Measurements from ENCODE around the gene CD180.

The CD180 gene

GRCh38 chr5:67144183-67144639 lies 52.4 kb downstream of the CD180 start:
- Histone ChIP-seq H3K27me3 (ENCODE audit: control insufficient read depth, insufficient read depth, low read length) (no peaks in the 10 kb centered on the region), H3K4me1 (ENCODE audit: control insufficient read depth, insufficient read depth, low read length) (no peaks in the 10 kb centered on the region), H3K9ac (ENCODE audit: low read depth, low read length) (no peak overlapping the region), H3K4me3 (ENCODE audit: low read depth, low read length) (no peak overlapping the region), H3K36me3 (ENCODE audit: control insufficient read depth, insufficient read depth, low read length) (peaks cover 17% of the 10 kb centered on the region; the same call in 1 of the 2 replicates), H3K27ac (ENCODE audit: low read depth, low read length) (no peak overlapping the region), H3K9me3 (ENCODE audit: control insufficient read depth, insufficient read depth, low read length) (no peaks in the 10 kb centered on the region)

DNA sequence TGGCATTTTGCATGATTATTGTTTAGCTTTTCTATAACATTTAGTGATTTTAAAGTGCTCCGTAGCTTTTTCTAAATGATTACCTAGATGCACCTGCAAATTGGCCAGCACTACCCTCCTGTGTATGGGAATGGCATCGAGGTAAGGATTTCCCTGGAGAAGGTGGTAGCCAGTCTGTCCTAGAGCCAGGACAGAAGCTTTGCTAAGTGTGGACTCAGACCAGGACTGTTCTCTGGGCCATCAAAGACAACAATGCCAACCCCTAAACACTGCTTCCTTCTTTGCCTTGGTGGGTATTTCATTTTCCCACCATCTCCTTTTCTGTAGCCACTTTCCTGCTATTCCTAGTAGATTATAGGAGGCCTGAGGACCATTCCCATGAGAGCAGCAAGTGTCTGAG lies 53.0 kb downstream of the CD180 start:
- Histone ChIP-seq H3K9me3 (ENCODE audit: control insufficient read depth, insufficient read depth, low read length) (no peaks in the 10 kb centered on the region), H3K9ac (ENCODE audit: low read depth, low read length) (no peak overlapping the region), H3K27ac (ENCODE audit: low read depth, low read length) (no peak overlapping the region), H3K27me3 (ENCODE audit: control insufficient read depth, insufficient read depth, low read length) (no peaks in the 10 kb centered on the region), H3K36me3 (ENCODE audit: control insufficient read depth, insufficient read depth, low read length) (peaks cover 17% of the 10 kb centered on the region; the same call in 1 of the 2 replicates), H3K4me3 (ENCODE audit: low read depth, low read length) (no peak overlapping the region), H3K4me1 (ENCODE audit: control insufficient read depth, insufficient read depth, low read length) (no peaks in the 10 kb centered on the region)

DNA sequence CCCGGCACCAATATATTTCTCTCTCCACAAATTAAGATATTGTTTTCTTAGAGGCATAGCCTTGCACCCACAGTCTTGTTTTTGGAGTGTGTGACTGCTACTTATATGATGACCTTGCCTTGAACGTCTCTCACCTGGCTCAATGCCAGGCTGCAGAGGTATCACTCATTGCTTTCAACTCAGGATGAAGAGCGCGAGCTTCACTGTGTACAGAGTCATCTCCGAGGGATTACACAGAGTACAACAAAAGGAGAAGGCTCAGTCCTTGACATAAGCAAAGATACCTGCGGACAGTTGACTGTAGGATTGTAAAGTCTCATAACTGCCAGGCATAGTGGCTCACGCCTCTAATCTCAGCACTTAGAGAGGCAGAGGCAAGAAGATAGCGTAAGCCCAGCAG lies 53.8 kb downstream of the CD180 start:
- Histone ChIP-seq H3K4me3 (ENCODE audit: low read depth, low read length) (no peak overlapping the region), H3K27me3 (ENCODE audit: control insufficient read depth, insufficient read depth, low read length) (no peaks in the 10 kb centered on the region), H3K27ac (ENCODE audit: low read depth, low read length) (no peak overlapping the region), H3K9ac (ENCODE audit: low read depth, low read length) (no peak overlapping the region), H3K4me1 (ENCODE audit: control insufficient read depth, insufficient read depth, low read length) (no peaks in the 10 kb centered on the region), H3K9me3 (ENCODE audit: control insufficient read depth, insufficient read depth, low read length) (no peaks in the 10 kb centered on the region), H3K36me3 (ENCODE audit: control insufficient read depth, insufficient read depth, low read length) (peaks cover 17% of the 10 kb centered on the region; the same call in 1 of the 2 replicates)

DNA sequence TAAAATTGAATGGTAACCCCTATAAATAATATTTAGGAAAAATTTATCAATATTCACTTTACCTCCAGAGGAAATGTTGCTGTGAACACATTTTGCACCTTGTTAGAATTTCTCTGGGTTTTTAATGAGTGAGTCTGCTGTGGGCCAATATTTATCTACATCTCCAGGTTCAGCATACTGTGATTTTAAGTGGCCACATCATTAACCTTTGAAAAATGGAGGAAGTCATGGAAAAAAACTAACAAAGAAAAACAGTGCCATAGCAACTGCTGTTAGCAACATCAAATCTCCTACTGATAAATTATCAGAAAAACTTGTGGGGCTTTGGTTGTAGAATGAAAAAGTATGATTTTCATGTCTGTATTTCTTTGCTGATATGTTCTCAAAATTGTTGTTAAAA lies 55.0 kb downstream of the CD180 start:
- no peaks in the 10 kb centered on the region for H3K4me1 ChIP-seq (ENCODE audit: control insufficient read depth, insufficient read depth, low read length)
- H3K27ac ChIP-seq (ENCODE audit: low read depth, low read length), result no peak overlapping the region
- H3K36me3 ChIP-seq (ENCODE audit: control insufficient read depth, insufficient read depth, low read length), result peaks cover 17% of the 10 kb centered on the region; the same call in 1 of the 2 replicates
- no peaks in the 10 kb centered on the region for H3K9me3 ChIP-seq (ENCODE audit: control insufficient read depth, insufficient read depth, low read length)
- no peaks in the 10 kb centered on the region for H3K27me3 ChIP-seq (ENCODE audit: control insufficient read depth, insufficient read depth, low read length)
- no peak overlapping the region for H3K9ac ChIP-seq (ENCODE audit: low read depth, low read length)
- no peak overlapping the region for H3K4me3 ChIP-seq (ENCODE audit: low read depth, low read length)

DNA sequence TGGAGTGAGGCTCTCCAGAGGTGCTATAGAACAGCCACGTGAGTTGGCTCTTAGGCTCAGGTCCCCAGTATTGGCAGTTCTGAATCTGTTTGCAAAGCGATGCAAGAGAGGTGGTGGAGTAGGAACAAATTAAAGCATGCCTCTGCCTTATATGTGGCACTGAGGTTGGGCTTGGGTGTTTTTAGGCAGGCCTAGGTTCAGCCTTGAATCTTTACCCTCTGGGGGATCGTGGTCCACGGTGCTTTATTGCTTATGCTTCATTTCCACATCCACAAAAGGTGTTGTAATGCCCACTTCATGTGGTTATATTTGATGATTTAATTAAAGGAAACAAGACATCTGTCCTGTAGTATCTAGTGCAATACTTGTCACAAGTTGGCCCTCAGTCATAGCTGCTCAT lies 56.2 kb downstream of the CD180 start:
- H3K4me1 ChIP-seq (ENCODE audit: control insufficient read depth, insufficient read depth, low read length), result no peaks in the 10 kb centered on the region
- H3K4me3 ChIP-seq (ENCODE audit: low read depth, low read length), result no peak overlapping the region
- H3K27me3 ChIP-seq (ENCODE audit: control insufficient read depth, insufficient read depth, low read length), result no peaks in the 10 kb centered on the region
- no peaks in the 10 kb centered on the region for H3K9me3 ChIP-seq (ENCODE audit: control insufficient read depth, insufficient read depth, low read length)
- H3K27ac ChIP-seq (ENCODE audit: low read depth, low read length), result no peak overlapping the region
- H3K36me3 ChIP-seq (ENCODE audit: control insufficient read depth, insufficient read depth, low read length), result peaks cover 15% of the 10 kb centered on the region; the same call in 1 of the 2 replicates
- no peak overlapping the region for H3K9ac ChIP-seq (ENCODE audit: low read depth, low read length)

DNA sequence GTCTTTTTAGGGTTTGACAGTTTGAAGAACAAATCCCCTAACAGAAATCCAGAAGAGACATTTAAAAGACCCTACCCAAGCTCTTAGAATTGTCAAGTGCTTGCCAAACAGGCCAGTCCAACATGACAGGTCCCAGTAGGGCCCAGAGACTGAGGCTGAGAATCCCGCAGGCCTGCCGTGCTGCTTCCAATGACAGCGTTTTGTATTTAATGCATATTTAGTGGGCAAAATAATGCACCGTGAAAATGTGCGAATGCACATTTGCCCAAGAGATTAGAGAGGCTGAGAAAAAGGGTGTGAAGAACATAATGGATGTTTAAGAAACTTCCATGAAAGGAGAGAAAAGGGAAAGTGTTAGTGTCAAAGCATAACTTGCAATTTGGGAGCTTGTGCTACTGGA lies 57.6 kb downstream of the CD180 start:
- Histone ChIP-seq H3K27me3 (ENCODE audit: control insufficient read depth, insufficient read depth, low read length) (no peaks in the 10 kb centered on the region), H3K9me3 (ENCODE audit: control insufficient read depth, insufficient read depth, low read length) (no peaks in the 10 kb centered on the region), H3K27ac (ENCODE audit: low read depth, low read length) (no peak overlapping the region), H3K9ac (ENCODE audit: low read depth, low read length) (no peak overlapping the region), H3K36me3 (ENCODE audit: control insufficient read depth, insufficient read depth, low read length) (0 out of 2 replicates have a peak, but pooled peaks cover 6% of the 10 kb centered on the region), H3K4me3 (ENCODE audit: low read depth, low read length) (no peak overlapping the region), H3K4me1 (ENCODE audit: control insufficient read depth, insufficient read depth, low read length) (no peaks in the 10 kb centered on the region)

GRCh38 chr5:67135381-67135984 lies 61.1 kb downstream of the CD180 start:
- H3K27ac ChIP-seq (ENCODE audit: low read depth, low read length), result no peak overlapping the region
- H3K9me3 ChIP-seq (ENCODE audit: control insufficient read depth, insufficient read depth, low read length), result no peaks in the 10 kb centered on the region
- H3K36me3 ChIP-seq (ENCODE audit: control insufficient read depth, insufficient read depth, low read length), result no peaks in the 10 kb centered on the region
- no peak overlapping the region for H3K9ac ChIP-seq (ENCODE audit: low read depth, low read length)
- H3K4me1 ChIP-seq (ENCODE audit: control insufficient read depth, insufficient read depth, low read length), result no peaks in the 10 kb centered on the region
- no peak overlapping the region for H3K4me3 ChIP-seq (ENCODE audit: low read depth, low read length)
- no peaks in the 10 kb centered on the region for H3K27me3 ChIP-seq (ENCODE audit: control insufficient read depth, insufficient read depth, low read length)

DNA sequence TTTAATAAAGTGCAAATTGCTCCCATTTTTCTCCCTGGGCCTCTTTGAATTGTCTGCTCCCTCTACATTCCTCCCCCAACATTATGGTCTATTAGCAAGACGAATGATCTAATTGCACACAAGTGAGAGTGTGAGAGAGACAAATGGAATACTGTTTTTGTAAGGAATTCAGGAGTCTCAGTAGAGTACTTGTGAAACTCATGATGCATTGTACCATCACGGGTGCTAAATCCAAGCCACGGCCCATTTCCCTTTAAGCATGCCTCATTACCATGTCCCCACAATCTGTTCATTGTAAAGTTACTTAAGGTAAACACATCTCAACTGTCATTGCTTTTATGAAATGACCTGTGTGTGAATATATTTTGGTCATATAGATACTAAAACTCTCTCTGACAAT lies 62.8 kb downstream of the CD180 start:
- H3K27ac ChIP-seq (ENCODE audit: low read depth, low read length), result no peak overlapping the region
- no peaks in the 10 kb centered on the region for H3K27me3 ChIP-seq (ENCODE audit: control insufficient read depth, insufficient read depth, low read length)
- H3K36me3 ChIP-seq (ENCODE audit: control insufficient read depth, insufficient read depth, low read length), result no peaks in the 10 kb centered on the region
- no peak overlapping the region for H3K4me3 ChIP-seq (ENCODE audit: low read depth, low read length)
- no peaks in the 10 kb centered on the region for H3K4me1 ChIP-seq (ENCODE audit: control insufficient read depth, insufficient read depth, low read length)
- no peaks in the 10 kb centered on the region for H3K9me3 ChIP-seq (ENCODE audit: control insufficient read depth, insufficient read depth, low read length)
- H3K9ac ChIP-seq (ENCODE audit: low read depth, low read length), result no peak overlapping the region

DNA sequence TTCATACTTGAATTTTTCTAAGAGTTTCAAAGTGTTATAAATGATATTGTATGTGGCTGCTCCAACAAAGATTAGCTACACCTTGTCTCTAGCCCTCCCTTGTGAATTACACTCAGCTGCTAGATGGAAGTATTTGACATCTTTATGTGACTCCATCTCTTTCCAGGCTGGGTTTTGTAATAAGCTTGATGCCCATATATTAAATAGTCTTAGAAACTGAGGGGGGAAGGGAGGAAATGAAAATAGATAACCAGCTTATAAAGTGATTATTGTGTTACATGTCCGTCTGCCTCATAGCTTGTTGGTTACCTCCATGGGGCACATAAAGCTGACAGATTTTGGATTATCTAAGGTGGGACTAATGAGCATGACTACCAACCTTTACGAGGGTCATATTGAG lies 63.4 kb downstream of the CD180 start:
- Histone ChIP-seq H3K27me3 (ENCODE audit: control insufficient read depth, insufficient read depth, low read length) (no peaks in the 10 kb centered on the region), H3K4me1 (ENCODE audit: control insufficient read depth, insufficient read depth, low read length) (no peaks in the 10 kb centered on the region), H3K4me3 (ENCODE audit: low read depth, low read length) (no peak overlapping the region), H3K36me3 (ENCODE audit: control insufficient read depth, insufficient read depth, low read length) (no peaks in the 10 kb centered on the region), H3K9me3 (ENCODE audit: control insufficient read depth, insufficient read depth, low read length) (no peaks in the 10 kb centered on the region), H3K27ac (ENCODE audit: low read depth, low read length) (no peak overlapping the region), H3K9ac (ENCODE audit: low read depth, low read length) (no peak overlapping the region)

DNA sequence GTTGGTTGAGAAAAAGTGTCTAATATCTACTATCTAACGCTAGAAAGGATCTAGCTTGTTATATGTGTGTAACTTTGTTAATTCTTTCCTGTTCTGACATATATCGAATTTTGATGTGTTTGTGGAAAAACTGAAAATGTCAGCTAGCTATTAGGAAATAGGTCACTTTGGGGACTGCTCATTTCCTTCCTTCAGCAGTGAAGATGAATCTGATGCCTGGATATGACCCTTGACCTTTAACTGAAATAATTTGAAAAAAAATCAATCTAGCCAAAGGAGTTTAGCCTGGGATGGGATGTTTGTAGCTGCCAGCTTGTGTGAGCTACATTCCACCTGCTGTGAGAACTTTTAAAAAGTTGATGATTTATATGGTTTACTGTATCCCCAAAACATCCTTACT lies 66.8 kb downstream of the CD180 start:
- no peaks in the 10 kb centered on the region for H3K9me3 ChIP-seq (ENCODE audit: control insufficient read depth, insufficient read depth, low read length)
- H3K4me1 ChIP-seq (ENCODE audit: control insufficient read depth, insufficient read depth, low read length), result no peaks in the 10 kb centered on the region
- no peak overlapping the region for H3K9ac ChIP-seq (ENCODE audit: low read depth, low read length)
- no peaks in the 10 kb centered on the region for H3K27me3 ChIP-seq (ENCODE audit: control insufficient read depth, insufficient read depth, low read length)
- no peak overlapping the region for H3K4me3 ChIP-seq (ENCODE audit: low read depth, low read length)
- H3K36me3 ChIP-seq (ENCODE audit: control insufficient read depth, insufficient read depth, low read length), result no peaks in the 10 kb centered on the region
- H3K27ac ChIP-seq (ENCODE audit: low read depth, low read length), result no peak overlapping the region
